Measurements from ENCODE around the gene ANXA6. TPM values are rescaled to one million over a fixed set of nuclear protein-coding genes. Genes with fewer than 3 reads are reported as not detected.

ANXA6 gene
- total and polyA plus RNA-seq, 4 donors, result 61.4 to 208 (median 155) TPM

DNA sequence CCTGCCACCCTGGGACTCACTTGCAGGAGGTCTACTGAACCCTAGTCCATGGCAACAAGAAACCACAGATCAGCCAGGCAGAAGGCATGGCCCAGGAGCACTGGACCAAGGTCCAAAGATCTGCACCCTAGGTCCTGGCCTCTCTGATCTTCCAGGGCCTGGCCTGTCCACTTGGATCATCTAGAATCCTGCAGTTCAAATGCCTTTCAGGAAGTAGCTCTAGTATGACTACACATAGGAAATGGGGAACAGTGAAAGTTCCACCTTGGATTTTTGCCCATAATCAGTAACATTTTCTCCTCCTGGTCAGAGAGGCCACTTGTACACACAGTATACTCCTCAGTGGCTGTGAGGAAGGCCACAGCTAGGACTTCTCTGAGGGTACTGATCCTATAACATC is 11.5 kb downstream of the ANXA6 start:
- no peak overlapping the region for H3K9ac ChIP-seq (ENCODE audit: insufficient read depth in 1 of 2, low read length in 2 of 2)
- ATAC-seq (ENCODE audit: insufficient read depth, low FRiP score), result no peak
- peaks cover 3 to 40% (median 29%) of the 10 kb centered on the region in 4 donors for H3K36me3 ChIP-seq (ENCODE audit: control insufficient read depth in 4 of 4, insufficient read depth in 4 of 4, low read length in 4 of 4)
- peaks cover 8 to 16% (median 12%) of the 10 kb centered on the region in 5 donors for H3K4me1 ChIP-seq (ENCODE audit: control insufficient read depth in 5 of 5, insufficient read depth in 5 of 5, low read length in 5 of 5)
- DNase-seq, result no peak
- TF ChIP-seq, protein P1, sequence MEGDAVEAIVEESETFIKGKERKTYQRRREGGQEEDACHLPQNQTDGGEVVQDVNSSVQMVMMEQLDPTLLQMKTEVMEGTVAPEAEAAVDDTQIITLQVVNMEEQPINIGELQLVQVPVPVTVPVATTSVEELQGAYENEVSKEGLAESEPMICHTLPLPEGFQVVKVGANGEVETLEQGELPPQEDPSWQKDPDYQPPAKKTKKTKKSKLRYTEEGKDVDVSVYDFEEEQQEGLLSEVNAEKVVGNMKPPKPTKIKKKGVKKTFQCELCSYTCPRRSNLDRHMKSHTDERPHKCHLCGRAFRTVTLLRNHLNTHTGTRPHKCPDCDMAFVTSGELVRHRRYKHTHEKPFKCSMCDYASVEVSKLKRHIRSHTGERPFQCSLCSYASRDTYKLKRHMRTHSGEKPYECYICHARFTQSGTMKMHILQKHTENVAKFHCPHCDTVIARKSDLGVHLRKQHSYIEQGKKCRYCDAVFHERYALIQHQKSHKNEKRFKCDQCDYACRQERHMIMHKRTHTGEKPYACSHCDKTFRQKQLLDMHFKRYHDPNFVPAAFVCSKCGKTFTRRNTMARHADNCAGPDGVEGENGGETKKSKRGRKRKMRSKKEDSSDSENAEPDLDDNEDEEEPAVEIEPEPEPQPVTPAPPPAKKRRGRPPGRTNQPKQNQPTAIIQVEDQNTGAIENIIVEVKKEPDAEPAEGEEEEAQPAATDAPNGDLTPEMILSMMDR (IDR thresholded peaks at IDR 0.05; ENCODE audit: control extremely low read depth, extremely low read depth), result no peak
- H3K27me3 ChIP-seq (ENCODE audit: control insufficient read depth in 3 of 3, insufficient read depth in 3 of 3, low read length in 2 of 3), result no peaks in the 10 kb centered on the region
- peak overlapping the region in 1 of 2 donors; percentile 18 for H3K27ac ChIP-seq (ENCODE audit: low read depth in 1 of 2, low read length in 1 of 2)
- no peaks in the 10 kb centered on the region for H3K9me3 ChIP-seq (ENCODE audit: control insufficient read depth in 4 of 4, insufficient read depth in 3 of 4, low read length in 3 of 4)
- no peak overlapping the region for H3K4me3 ChIP-seq

DNA sequence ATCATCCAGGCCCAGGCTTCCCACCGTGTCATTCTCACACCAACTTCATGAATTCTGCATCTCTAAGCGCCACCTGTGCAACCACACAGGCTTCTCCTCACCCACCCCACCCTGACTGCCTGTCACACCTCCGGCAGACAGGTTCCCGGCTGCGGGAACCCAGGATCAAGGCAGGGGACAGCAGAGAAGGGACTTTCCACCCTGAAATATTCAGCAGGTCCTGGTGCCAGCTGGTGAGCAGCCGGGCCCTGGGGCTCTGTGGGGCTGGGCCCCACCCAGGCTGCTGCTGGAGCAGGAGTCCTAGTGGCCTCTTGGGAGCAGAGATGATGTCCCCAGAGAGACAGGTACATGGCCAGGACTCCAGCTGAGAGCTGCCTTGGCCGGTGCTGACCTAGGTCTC is 12.7 kb downstream of the ANXA6 start:
- peaks cover 0 to 5% (median 2%) of the 10 kb centered on the region in 5 donors for H3K4me1 ChIP-seq (ENCODE audit: control insufficient read depth in 5 of 5, insufficient read depth in 5 of 5, low read length in 5 of 5)
- H3K9me3 ChIP-seq (ENCODE audit: control insufficient read depth in 4 of 4, insufficient read depth in 3 of 4, low read length in 3 of 4), result no peaks in the 10 kb centered on the region
- H3K36me3 ChIP-seq (ENCODE audit: control insufficient read depth in 4 of 4, insufficient read depth in 4 of 4, low read length in 4 of 4), result peaks cover 3 to 46% (median 33%) of the 10 kb centered on the region in 4 donors
- DNase-seq, result no peak
- H3K9ac ChIP-seq (ENCODE audit: insufficient read depth in 1 of 2, low read length in 2 of 2), result no peak overlapping the region
- WGBS, 2 donors, result 82 to 89% methylated on average over 7 of the region's 7 CpGs
- no peaks in the 10 kb centered on the region for H3K27me3 ChIP-seq (ENCODE audit: control insufficient read depth in 3 of 3, insufficient read depth in 3 of 3, low read length in 2 of 3)
- no peak for ATAC-seq (ENCODE audit: insufficient read depth, low FRiP score)
- no peak overlapping the region for H3K4me3 ChIP-seq
- H3K27ac ChIP-seq (ENCODE audit: low read depth in 1 of 2, low read length in 1 of 2), result no peak overlapping the region
- TF ChIP-seq, protein P1 (IDR thresholded peaks at IDR 0.05; ENCODE audit: control extremely low read depth, extremely low read depth), result no peak

DNA sequence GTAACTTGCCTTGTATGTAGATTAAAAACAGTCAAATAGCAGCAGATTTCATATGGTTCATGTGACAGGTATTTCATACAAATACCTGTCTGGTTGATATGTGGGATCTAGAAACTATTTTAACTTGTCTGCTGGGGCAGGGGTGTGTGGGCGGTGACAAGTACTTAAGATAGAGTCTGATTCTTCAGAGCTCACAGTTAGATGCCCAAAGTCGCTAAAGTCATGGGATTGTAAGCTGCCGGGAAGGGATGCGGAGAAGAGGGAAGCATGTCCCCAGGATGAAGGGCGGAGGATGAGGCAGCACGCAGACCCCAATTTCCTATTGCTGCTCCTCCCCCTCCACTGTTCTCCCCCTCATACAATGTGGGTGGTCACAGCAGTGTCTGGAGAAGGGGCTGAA is 13.3 kb downstream of the ANXA6 start:
- no peak for DNase-seq
- H3K27me3 ChIP-seq (ENCODE audit: control insufficient read depth in 3 of 3, insufficient read depth in 3 of 3, low read length in 2 of 3), result no peaks in the 10 kb centered on the region
- TF ChIP-seq, protein P1 (IDR thresholded peaks at IDR 0.05; ENCODE audit: control extremely low read depth, extremely low read depth), result no peak
- no peak for ATAC-seq (ENCODE audit: insufficient read depth, low FRiP score)
- no peak overlapping the region for H3K4me3 ChIP-seq
- H3K4me1 ChIP-seq (ENCODE audit: control insufficient read depth in 5 of 5, insufficient read depth in 5 of 5, low read length in 5 of 5), result peaks cover 0 to 4% (median 0%) of the 10 kb centered on the region in 5 donors
- H3K27ac ChIP-seq (ENCODE audit: low read depth in 1 of 2, low read length in 1 of 2), result no peak overlapping the region
- peaks cover 3 to 51% (median 33%) of the 10 kb centered on the region in 4 donors for H3K36me3 ChIP-seq (ENCODE audit: control insufficient read depth in 4 of 4, insufficient read depth in 4 of 4, low read length in 4 of 4)
- WGBS, 2 donors, result 76 to 85% methylated on average over 6 of the region's 6 CpGs
- no peak overlapping the region for H3K9ac ChIP-seq (ENCODE audit: insufficient read depth in 1 of 2, low read length in 2 of 2)
- no peaks in the 10 kb centered on the region for H3K9me3 ChIP-seq (ENCODE audit: control insufficient read depth in 4 of 4, insufficient read depth in 3 of 4, low read length in 3 of 4)

DNA sequence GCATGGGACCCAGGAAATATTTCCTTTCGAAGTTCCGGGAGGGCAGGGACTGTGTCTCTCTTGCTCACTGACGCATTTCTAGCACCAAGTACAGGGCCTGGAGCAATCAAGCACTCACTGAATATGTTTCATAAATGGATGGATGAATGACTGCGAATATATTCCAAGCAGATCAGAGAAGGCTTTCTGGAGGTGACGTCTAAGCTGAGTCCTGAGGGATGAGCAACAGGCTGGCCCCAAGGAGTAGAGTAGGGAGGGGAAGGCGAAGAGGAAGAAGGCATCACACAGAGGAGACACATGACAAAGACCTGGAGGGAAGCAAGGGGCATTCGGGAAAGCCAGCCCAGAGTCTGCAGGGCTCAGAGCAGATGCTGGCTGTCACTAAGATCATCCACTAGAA is 13.9 kb downstream of the ANXA6 start:
- 74 to 90% methylated on average over 7 of the region's 7 CpGs for WGBS, 2 donors

More for the DNA sequence above, 13.9 kb downstream of the ANXA6 start:
- TF ChIP-seq, protein P1 (IDR thresholded peaks at IDR 0.05; ENCODE audit: control extremely low read depth, extremely low read depth), result no peak
- Histone ChIP-seq H3K27me3 (ENCODE audit: control insufficient read depth in 3 of 3, insufficient read depth in 3 of 3, low read length in 2 of 3) (no peaks in the 10 kb centered on the region), H3K4me3 (no peak overlapping the region), H3K9me3 (ENCODE audit: control insufficient read depth in 4 of 4, insufficient read depth in 3 of 4, low read length in 3 of 4) (no peaks in the 10 kb centered on the region), H3K9ac (ENCODE audit: insufficient read depth in 1 of 2, low read length in 2 of 2) (no peak overlapping the region), H3K27ac (ENCODE audit: low read depth in 1 of 2, low read length in 1 of 2) (no peak overlapping the region), H3K4me1 (ENCODE audit: control insufficient read depth in 5 of 5, insufficient read depth in 5 of 5, low read length in 5 of 5) (peaks cover 0 to 4% (median 0%) of the 10 kb centered on the region in 5 donors), H3K36me3 (ENCODE audit: control insufficient read depth in 4 of 4, insufficient read depth in 4 of 4, low read length in 4 of 4) (peaks cover 8 to 55% (median 35%) of the 10 kb centered on the region in 4 donors)
- no peak for DNase-seq
- ATAC-seq (ENCODE audit: insufficient read depth, low FRiP score), result no peak
